HG03354 (cell line): ENCODE results near the gene HOXD12.

Source experiments
- ATAC-seq: cut with Tn5 transposase; IDR thresholded peaks from one replicate; pipeline ENCODE4 v1.9.1; 2021; ENCODE audit warnings: mild to moderate bottlenecking; ENCODE audit not compliant: unreplicated experiment, poor library complexity, severe bottlenecking

HOXD12 gene

DNA sequence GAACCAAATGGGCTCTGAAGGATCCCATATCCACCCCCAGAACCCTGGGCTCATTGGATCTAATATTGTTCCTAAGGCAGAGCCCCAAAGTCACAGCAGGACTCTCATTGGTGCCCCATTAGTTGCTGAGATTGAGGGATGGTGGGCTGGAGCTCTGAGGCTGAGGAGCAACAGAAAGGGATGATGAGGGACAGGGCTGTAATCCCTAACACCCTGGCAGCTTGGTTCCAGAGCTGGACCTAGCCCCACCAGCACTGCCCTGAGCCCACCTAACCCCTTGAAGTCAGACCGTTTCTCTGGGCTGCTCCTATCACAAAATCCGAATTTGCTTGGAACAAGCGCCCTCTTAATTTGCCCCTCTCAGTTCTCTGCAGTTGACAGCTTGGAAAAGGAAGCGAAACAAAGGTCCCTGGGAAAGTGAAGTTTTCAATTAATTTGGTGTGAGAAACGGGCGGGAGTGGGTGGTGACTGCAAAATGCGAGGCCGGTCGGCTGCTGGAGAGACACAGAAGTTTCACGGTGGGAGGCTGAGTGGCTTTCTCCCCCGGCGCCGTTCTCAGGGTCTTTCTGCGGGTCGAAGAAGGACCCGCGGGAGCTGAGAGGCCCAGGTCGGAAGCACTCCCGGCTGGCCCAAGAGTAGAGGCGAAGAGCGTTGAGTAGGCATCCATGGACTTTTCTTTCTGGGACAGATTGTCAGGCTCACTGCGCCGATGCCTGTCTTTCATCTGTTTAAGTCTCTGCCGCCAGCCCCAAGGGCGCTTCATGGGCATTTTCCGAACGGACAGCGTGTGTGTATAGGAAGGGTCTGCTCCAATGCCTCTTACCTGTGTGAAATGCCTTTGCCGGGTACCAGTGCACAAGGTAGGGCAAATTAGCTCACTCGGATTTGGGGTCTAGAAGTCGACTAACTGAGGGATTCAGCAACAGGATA lies 8.0 kb upstream of the HOXD12 start:
- no peak for ATAC-seq

DNA sequence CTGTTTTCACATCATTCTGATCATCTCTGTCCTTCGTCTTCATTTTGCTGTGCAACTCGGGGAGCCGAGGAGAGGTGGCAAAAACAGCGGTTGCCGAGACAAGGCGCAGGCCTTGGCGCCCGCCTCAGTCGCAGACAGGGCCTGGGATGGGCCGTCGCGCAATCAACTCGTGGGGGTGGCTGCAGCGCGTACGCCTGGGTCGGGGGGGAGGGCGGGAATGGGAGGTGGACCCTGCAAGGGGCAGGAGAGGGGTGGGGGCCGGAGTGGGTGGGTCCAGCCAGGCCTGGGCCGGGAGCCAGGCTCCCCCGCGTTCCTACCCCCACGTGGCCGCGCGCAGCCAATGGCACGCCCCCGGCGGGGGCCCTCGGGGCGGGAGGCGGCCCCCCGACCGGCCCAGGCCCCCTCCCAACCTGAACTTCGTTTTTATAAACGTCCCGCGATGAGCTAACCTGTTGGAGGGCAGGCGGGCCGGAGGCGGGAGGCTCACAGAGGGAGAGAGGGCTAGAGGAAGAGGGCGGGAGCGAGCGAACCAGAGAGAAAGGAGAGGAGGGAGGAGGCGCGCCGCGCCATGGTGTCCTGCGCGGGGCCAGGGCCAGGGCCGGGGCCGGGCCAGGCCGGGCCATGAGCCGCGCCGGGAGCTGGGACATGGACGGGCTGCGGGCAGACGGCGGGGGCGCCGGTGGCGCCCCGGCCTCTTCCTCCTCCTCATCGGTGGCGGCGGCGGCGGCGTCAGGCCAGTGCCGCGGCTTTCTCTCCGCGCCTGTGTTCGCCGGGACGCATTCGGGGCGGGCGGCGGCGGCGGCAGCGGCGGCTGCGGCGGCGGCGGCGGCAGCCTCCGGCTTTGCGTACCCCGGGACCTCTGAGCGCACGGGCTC lies 7.1 kb upstream of the HOXD12 start, which contains the start of gene HOXD13:
Gene HOXD13, plus strand, starts transcription at position 452 of the 875 bp plus-strand sequence. Its CDS starts 170 bp downstream, at position 622.
- ATAC-seq: no peak

DNA sequence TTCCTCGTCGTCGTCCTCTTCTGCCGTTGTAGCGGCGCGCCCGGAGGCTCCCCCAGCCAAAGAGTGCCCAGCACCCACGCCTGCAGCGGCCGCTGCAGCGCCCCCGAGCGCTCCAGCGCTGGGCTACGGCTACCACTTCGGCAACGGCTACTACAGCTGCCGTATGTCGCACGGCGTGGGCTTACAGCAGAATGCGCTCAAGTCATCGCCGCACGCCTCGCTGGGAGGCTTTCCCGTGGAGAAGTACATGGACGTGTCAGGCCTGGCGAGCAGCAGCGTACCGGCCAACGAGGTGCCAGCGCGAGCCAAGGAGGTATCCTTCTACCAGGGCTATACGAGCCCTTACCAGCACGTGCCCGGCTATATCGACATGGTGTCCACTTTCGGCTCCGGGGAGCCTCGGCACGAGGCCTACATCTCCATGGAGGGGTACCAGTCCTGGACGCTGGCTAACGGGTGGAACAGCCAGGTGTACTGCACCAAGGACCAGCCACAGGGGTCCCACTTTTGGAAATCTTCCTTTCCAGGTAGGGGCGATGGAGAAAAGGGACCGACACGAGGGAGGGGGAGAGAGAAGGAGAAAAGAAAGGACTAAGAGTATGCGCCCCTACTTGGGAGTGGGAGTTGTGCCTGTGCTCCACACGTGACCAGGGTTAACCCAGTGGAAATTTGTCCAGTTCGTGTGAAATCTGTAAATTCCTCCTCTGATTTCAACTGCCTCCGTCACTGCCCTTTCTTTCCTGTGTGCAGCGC lies 6.3 kb upstream of the HOXD12 start:
- ATAC-seq: no peak

DNA sequence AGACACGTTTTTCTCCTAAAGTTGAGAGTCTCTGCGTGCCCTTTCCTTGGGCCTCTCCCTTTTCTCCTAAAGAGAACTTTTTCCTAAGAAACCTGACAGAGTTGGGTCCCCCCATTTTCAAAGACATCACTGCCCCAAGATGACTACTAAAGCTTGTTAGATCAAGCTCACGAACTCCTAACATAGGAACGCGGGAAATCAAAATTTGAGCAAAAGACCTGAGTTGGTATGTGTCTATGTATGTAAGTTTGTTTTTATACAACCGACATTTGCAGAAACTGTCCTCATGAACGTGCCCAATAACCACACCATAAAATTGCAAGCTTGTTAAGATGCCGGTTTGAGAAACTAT lies 5.7 kb upstream of the HOXD12 start:
- no peak for ATAC-seq

DNA sequence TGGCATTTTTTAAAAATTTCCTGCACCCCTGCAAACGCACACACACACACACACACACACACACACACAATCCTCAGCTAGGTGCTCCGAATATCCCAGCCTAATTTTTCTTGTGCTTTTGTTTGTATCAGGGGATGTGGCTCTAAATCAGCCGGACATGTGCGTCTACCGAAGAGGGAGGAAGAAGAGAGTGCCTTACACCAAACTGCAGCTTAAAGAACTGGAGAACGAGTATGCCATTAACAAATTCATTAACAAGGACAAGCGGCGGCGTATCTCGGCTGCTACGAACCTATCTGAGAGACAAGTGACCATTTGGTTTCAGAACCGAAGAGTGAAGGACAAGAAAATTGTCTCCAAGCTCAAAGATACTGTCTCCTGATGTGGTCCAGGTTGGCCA lies 5.2 kb upstream of the HOXD12 start:
- no peak for ATAC-seq

DNA sequence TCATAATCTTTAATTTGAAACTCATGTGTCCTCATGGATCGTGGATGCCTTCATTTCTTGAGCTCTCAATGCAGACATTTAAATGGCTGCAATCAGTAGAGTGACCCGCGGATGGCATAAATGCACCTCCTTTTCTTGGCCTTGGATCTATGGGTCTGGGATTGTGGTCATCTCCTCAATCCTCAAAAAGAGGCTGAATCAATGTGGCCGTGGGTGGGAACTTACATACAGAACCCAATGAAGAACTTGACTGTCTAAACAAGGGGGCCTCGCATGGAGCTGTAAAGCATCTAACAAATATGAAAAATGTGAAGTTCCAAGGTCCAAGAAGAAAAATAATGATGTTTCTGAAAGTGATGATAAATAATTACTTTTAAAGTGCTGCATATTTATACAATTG lies 4.2 kb upstream of the HOXD12 start:
- ATAC-seq: no peak

DNA sequence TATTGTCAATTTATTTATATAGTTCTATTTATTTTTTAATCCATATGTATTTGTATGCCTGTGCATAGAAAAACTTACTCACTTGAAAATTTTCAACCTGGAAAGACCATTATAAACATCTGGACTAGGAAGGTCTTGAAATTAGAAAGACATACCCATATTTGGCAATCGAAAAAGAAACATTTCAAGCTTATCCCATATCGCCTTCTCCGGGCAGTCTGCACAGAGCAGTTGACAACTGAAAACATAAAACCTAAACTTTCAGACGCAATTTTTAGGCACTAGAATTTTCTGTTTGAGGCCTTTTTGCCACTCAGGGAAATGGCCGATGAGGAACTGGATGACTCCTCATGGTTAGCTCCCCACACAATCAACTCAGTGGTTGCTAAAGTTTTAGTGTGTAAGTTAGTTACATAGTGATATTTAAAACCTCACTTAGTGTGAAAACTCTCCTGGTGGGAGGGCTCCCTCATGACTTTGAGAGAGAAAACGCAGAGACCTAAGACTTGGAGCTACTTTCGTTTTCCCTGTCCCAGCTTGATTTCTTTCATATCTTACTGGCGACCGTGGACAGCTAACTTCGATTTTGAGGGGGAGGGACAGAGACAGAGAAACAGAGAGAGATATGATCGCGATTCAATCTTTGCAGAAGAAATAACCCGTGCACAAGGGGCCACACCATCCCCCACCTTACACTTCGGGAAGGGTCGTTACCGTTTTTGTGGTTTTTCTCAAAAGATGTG lies 3.2 kb upstream of the HOXD12 start:
- no peak for ATAC-seq

DNA sequence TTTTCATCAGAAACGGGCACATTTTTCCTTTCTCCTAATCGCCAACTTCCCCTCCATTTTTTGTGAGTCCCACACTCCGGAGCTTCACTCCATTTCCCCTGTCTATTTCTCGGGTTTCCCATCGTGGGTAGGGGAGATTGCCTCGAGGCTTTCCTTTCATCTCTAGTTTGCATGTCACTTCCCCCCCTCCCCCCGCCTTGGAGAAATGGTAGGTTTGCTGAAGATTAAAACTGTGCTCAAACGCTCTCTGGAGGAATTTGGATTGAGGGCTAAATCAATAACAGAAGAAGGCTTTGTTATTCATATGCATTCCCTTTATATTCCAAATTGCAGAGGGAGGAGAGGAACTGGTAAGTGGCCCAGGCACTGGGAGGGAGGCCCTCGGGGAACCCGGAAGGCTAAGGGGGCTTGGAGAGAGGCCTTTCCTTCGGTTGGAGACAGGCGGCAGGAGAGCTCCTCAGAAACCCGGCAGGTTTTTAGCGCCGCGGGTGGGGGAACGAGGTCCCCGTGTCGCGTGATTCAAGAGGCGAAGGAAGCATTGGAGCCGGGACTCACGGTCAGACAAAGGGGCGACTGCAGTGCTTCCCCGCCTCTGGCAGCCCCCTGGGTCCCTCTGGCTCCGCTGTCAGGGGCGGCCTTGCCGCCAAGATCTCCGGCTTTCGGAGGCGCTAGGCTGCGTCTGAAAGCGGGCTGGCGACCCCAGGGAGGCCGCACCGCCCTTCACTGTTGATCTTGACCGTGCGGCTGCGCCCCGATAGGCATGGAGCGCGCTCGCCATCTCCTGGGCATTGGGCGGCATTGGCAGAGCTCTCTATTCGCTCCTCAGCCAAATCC lies 2.4 kb upstream of the HOXD12 start:
- ATAC-seq: peak; percentile 85

DNA sequence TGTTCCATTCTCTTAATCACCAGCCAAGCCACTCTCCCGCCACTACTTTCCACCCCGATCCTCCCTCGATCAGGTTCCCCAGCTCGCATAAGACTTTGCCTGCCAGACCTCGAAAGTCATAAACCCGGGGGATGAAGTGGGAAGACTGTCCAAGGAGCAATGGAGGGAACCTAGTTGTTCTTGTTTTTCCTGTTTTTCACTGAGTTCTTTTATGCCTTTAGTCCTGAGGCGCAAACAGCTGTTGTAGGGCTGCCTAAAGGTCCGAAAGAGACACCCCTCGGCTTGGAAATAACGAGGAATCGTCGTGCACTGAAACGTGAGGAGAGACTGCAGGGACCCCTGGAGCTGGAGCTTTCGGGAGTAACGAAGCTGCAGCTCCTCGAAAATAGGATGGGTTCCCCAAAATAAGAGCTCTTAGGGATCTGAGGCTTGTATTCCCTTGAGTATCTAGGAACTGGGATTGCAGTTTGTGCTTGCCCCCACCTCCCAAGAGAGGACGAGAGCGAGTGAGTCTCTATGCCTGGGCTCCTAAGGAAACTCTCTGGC lies 1.7 kb upstream of the HOXD12 start:
- no peak for ATAC-seq

DNA sequence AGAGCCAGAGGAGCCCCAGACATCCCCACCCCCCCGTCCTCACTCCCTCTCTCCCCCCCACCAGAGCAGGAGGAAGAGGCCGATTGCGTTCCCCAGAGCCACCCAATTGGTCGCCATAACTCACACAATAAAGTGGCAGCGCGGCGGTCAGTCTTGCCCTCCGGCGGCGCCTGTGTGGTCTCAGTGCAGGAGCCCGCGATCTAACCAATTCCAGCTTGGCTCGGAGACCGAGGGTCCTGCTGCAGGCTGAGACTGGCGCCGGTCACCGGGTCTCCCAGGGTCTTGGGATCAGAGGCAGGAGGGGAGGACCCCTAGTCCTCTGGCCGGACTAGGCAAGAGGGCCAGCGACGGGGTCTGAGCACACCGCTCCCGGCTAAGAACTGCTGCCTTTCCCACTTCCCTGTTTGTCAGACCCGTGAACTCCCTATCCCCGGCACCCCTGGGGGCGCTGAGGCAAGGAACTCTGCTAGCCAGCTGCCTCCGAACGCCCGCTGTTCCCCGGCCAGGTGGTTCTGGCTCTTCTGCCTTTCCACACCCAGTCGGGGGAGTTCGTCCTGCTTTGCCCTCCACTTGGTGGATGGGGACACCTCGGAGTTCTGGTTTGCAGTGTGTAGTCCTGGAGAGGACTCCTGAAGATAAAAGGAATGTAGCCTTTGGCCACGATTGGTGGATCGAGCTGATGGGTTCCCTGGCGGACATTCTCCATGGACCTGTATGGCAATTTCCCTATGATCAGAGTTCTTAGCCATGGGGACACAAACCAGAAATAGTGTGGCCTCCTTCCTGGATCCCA lies 1.0 kb upstream of the HOXD12 start:
- no peak for ATAC-seq

DNA sequence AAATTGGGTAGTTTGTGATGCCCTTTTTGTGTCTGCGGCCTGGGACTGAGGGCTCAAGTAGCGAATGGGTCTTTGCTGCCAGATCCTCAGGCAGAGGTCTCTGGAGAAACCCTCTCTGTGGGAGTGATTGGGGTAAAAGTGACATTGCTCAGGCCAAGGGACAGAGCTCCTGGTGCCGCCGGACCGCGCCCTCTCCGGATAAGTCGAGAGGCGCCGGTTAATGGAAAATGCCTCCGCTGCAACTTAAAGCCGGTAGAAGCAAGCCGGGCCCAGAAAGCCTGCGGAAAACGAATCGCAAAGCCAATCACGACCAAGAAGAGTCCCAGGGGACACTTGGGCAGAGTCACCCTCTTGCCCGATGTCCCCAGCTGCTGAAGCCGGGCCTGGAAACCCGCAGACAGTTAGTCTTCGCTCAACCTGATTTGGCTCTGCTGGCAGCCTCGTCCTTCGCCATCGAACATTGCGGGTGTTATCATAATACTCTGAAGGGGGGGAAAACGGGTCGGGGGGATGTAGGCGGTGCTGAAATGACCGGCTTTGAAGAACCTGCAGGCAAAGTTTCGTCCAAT lies 352 bp upstream of the HOXD12 start:
- no peak for ATAC-seq

DNA sequence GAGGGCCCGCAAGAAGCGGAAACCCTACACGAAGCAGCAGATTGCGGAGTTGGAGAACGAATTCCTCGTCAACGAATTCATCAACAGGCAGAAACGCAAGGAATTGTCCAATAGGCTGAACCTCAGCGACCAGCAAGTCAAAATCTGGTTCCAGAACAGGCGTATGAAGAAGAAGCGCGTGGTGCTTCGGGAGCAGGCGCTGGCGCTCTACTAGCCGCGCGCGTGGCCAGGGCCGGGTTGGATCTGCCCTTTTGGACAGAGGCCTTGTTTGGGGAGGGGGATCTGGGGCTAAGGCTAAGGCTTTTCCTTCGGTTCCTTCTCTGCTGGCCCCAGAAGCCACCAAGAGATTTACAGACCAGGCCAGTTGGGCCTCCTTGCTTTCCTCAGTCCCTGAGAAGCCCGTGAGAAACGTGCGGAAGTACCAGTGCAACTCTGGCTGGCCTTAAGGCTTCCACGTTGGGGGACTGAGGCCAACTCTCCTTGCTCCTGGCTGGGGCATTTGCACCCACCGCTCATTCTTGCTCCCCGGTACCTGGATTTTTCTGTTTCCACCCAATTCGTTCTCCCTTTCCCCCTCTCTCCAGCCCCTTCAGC lies 1.0 kb downstream of the HOXD12 start:
- ATAC-seq: no peak

DNA sequence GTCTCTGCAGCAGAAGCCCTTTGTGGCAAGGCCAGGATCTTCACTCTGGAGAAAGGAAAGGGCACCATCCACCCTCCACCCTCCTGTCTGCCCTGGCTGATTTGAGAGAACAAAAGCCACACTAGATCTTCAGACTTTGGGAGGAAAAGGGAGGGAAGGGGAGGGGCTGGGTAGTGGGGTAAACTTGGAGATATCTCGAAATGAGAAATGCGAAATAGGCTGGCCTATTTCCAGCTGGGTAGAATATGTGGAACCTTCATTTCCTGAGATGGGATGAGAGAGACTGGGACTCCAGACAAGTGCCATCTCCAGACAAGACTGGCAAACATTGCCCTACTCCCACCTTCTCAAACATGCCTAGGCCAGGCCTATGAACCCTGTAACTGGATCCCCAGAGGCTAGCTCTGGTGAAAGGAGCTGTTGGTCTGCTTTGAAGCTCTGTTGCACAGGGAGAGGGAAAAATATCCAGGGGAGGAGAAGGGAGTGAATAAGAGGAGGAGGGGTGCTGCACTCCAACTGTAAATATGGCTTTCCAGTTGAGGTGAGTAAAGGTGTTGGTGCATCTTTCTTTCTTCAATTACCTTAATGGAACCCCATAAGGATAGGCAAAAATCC lies 1.7 kb downstream of the HOXD12 start:
- no peak for ATAC-seq

DNA sequence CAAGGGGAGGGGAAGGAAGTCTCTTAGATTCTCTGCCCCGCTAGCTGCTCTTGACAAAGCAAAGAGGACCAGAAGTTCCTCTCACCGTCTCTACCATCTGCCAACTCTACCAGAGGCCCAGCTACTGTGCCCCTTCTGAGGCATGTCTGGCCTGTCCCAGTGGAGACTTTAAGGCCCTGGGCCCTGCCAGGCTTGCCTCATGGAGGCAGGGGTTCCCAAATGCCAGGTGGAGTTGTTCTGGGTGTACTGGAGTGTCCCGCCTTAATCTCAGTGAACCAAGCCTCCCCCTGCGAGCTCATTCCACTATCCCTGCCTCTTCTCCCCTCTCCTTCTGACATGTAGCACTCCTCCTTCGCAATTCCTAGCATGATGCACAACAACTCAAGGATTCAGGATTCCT lies 2.2 kb downstream of the HOXD12 start:
- no peak for ATAC-seq

DNA sequence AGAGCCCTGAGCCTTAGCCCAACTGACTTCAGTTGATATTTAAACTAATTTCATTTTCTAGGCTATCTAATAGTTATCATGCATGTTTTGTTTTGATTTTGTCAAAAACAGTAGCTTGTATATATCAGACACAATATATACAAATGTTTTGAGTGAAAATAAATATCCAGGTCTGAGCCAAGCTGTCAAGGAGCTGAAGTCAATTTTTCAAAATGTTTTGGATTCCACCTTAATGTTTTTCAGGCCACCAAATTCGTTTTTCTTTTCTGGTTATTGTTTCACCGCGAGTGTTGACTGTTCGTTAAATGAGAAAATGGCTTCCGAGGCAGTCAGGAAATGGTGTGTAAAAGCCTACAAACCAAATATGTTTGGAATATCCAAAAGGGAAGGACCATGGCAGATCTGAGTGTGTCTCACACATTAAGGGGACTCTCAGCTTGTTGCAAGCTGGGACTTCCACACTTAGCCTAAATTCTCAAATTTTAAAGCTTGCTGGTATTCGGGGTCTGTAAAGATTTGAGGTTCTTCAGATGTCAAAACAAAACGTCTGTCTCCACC lies 2.8 kb downstream of the HOXD12 start:
- no peak for ATAC-seq

DNA sequence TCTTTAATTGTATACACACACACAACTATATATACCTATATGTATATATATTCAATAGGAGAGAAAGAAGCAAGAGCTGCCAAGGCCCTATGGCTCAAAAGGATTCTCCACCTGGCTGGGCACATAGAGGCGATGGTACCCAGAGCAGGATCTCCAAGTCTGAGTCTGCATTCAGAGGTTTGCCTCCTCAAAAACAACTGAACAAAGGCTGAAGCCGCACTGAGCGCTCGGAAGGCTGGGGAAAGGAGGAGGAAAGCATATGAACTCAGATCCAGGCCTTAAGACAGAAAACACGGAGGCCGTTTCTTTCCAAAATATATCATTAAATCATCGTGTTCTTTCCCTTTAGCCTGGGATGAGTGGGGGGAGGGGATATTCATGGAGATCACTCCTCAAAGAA lies 3.6 kb downstream of the HOXD12 start:
- no peak for ATAC-seq
